AML-193 (cell line): ENCODE measurements around the gene PDLIM5.
"Not testable (repeated sequence)": the region's sequence is repeated elsewhere in the genome, so short reads cannot be mapped to it uniquely, and the experiment has no call there.

ENCODE experiments used
- DNase-seq, 2 experiments: peaks; one replicate each; lab custom pipeline; 2025; lab: John Stamatoyannopoulos, UW

The PDLIM5 gene

GRCh38 chr4:94463771-94464170 is 12.0 kb downstream of the PDLIM5 start:
- no peak for DNase-seq

- no peak for DNase-seq
Measured at GRCh38 chr4:94466371-94466770, 14.6 kb downstream of the PDLIM5 start.

GRCh38 chr4:94466923-94467322 is 15.2 kb downstream of the PDLIM5 start:
- no peak for DNase-seq

- DNase-seq: no peak
Measured at GRCh38 chr4:94468093-94468769, 16.5 kb downstream of the PDLIM5 start.

- DNase-seq: no peak
Measured at GRCh38 chr4:94469221-94469784, 17.6 kb downstream of the PDLIM5 start.

- DNase-seq: no peak
Measured at GRCh38 chr4:94470132-94470531, 18.4 kb downstream of the PDLIM5 start.

- DNase-seq: not testable (repeated sequence)
Measured at GRCh38 chr4:94470782-94471181, 19.0 kb downstream of the PDLIM5 start.

GRCh38 chr4:94472056-94472826 is 20.5 kb downstream of the PDLIM5 start:
- DNase-seq: no peak

GRCh38 chr4:94475050-94475449 is 23.3 kb downstream of the PDLIM5 start:
- DNase-seq: no peak

- no peak for DNase-seq
Measured at GRCh38 chr4:94475794-94476193, 24.1 kb downstream of the PDLIM5 start.

- DNase-seq: no peak
Measured at GRCh38 chr4:94477227-94477626, 25.5 kb downstream of the PDLIM5 start.

- DNase-seq: not testable (repeated sequence)
Measured at GRCh38 chr4:94478805-94479204, 27.1 kb downstream of the PDLIM5 start.

- DNase-seq: no peak
Measured at GRCh38 chr4:94479358-94480141, 27.8 kb downstream of the PDLIM5 start.

- DNase-seq: no peak
Measured at GRCh38 chr4:94480362-94480951, 28.7 kb downstream of the PDLIM5 start.

- no peak for DNase-seq
Measured at GRCh38 chr4:94483895-94484294, 32.2 kb downstream of the PDLIM5 start.

GRCh38 chr4:94484818-94485217 is 33.1 kb downstream of the PDLIM5 start:
- DNase-seq: no peak

GRCh38 chr4:94486372-94486801 is 34.6 kb downstream of the PDLIM5 start:
- no peak for DNase-seq

- DNase-seq: no peak
Measured at GRCh38 chr4:94488670-94489069, 36.9 kb downstream of the PDLIM5 start.

- no peak for DNase-seq
Measured at GRCh38 chr4:94489098-94489497, 37.4 kb downstream of the PDLIM5 start.

- no peak for DNase-seq
Measured at GRCh38 chr4:94490437-94490836, 38.7 kb downstream of the PDLIM5 start.

GRCh38 chr4:94491322-94491721 is 39.6 kb downstream of the PDLIM5 start:
- no peak for DNase-seq

GRCh38 chr4:94495408-94495807 is 43.7 kb downstream of the PDLIM5 start:
- DNase-seq: no peak
